Measurements from ENCODE around the gene CACNB1. TPM values are rescaled to one million over a fixed set of nuclear protein-coding genes. Genes with fewer than 3 reads are reported as not detected.

The CACNB1 gene
- total RNA-seq, 1 experiment from 2014 or later, result 9.1 TPM

DNA sequence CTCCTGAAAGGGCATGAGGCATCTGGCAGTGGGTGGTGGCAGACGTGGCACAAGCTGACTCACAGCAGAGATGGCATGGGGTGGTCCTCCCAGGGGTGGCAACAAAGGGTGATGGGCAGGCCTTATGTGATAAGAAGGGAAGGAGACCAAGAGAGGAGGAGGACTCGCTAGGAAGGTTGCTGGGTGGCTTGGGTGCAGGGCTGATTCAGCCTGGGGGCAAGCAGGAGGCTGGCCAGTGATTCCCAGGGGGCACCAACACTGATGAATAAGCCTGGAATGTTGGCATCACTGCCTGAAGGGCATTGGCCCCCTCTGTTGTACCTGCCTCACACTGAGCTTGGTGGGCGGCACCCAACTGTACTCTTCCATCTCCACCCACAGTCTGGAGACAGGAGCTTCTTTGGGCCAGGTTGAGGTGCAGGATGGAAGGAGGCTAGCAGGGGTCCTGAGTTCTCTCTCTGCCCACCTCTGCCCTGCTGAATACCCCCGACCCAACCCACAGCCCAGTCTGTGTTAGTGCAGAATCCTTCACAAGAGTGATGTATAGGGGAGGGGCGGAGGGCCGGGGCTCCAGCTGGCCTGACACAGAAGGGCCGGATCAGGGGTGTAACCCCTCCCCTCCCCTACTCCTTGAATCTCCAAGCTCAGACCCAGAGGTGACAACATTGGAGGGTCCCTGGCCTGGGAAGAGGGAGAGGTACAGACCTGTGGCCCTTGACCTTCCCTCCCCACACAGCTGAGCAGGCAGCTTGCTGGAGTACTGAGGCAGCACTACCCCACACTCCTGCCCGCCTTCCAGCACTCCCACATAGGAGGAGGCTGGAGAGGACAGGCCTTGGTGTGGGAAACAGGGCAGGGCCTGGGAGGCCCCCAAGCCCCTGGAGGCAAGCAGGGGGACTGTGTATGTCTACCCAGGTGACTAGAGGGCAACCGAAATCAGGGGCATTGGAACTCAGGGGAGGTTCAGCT is 25.7 kb upstream of the CACNB1 start:
- no peak for DNase-seq
- H3K27me3 ChIP-seq (ENCODE audit: low read length), result no peaks in the 10 kb centered on the region
- H3K9me2 ChIP-seq (replicated peaks; ENCODE audit: insufficient read depth, low read length), result no peaks in the 10 kb centered on the region
- H3K4me1 ChIP-seq (ENCODE audit: low read length), result no peaks in the 10 kb centered on the region; the same call in 1 of the 2 replicates
- H3K4me2 ChIP-seq (ENCODE audit: low read depth, low read length, poor library complexity, severe bottlenecking), result no peak overlapping the region
- H3K79me2 ChIP-seq (ENCODE audit: low read length), result no peaks in the 10 kb centered on the region
- no peak overlapping the region for H3K4me3 ChIP-seq (ENCODE audit: low read length)
- H3K9ac ChIP-seq (ENCODE audit: low read length), result no peak overlapping the region
- no peaks in the 10 kb centered on the region for H3K36me3 ChIP-seq (ENCODE audit: insufficient read depth, low read length)
- no peaks in the 10 kb centered on the region for H3K9me3 ChIP-seq (ENCODE audit: low read length)
- no peaks in the 10 kb centered on the region for H4K20me1 ChIP-seq (ENCODE audit: insufficient read depth, low read depth, low read length)
- H2AFZ ChIP-seq (ENCODE audit: low read length), result no peak overlapping the region
- H3K27ac ChIP-seq (ENCODE audit: low read length), result no peak overlapping the region

DNA sequence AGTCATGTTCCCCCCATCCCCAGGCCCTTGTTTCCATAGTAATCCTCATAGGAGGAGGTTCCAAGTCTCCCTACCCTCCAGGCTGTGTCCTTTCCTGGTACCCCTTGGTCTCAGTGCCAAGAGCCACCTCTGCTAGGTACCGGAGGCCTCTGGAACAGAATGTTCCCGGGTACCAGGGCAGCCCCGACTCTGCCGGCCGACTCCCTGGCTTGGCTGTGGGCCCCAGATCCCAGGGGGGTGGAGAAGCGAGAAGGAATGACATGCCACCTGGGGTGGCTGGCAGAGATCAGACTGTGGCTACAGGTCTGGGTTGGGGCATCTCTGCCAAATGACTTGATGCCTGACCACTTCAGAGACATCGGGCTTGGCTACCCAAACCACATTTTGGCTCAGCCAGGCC is 24.7 kb upstream of the CACNB1 start:
- H3K4me1 ChIP-seq (ENCODE audit: low read length), result no peaks in the 10 kb centered on the region; the same call in 1 of the 2 replicates
- no peaks in the 10 kb centered on the region for H3K9me2 ChIP-seq (replicated peaks; ENCODE audit: insufficient read depth, low read length)
- H4K20me1 ChIP-seq (ENCODE audit: insufficient read depth, low read depth, low read length), result no peaks in the 10 kb centered on the region

DNA sequence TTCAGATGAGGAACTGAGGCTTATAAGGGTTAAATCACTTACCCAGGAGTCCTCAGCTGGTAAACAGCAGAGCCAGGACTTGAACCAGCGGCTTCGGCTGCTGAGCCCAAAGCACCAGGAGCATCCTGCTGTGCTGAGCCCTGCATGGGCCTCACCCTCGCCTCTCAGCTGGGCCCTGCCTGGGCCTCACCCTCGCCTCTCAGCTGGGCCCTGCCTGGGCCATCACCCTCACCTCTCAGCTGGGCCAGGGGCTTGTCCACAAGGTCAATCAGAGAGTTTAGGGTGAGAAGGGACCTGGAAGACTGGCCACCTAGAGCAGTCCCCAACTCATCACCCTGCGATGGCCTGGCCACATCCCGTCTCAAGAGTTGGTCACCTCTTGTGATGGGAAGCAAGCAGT is 24.1 kb upstream of the CACNB1 start:
- Histone ChIP-seq H3K9ac (ENCODE audit: low read length) (no peak overlapping the region), H3K4me2 (ENCODE audit: low read depth, low read length, poor library complexity, severe bottlenecking) (no peak overlapping the region), H3K9me3 (ENCODE audit: low read length) (no peaks in the 10 kb centered on the region), H3K79me2 (ENCODE audit: low read length) (no peaks in the 10 kb centered on the region), H3K27me3 (ENCODE audit: low read length) (no peaks in the 10 kb centered on the region), H3K27ac (ENCODE audit: low read length) (no peak overlapping the region), H2AFZ (ENCODE audit: low read length) (no peak overlapping the region), H3K4me3 (ENCODE audit: low read length) (no peak overlapping the region), H3K4me1 (ENCODE audit: low read length) (no peaks in the 10 kb centered on the region; the same call in 1 of the 2 replicates), H3K36me3 (ENCODE audit: insufficient read depth, low read length) (no peaks in the 10 kb centered on the region), H4K20me1 (ENCODE audit: insufficient read depth, low read depth, low read length) (no peaks in the 10 kb centered on the region), H3K9me2 (replicated peaks; ENCODE audit: insufficient read depth, low read length) (no peaks in the 10 kb centered on the region)
- no peak for DNase-seq

More for the DNA sequence above, 24.7 kb upstream of the CACNB1 start:
- Histone ChIP-seq H3K79me2 (ENCODE audit: low read length) (no peaks in the 10 kb centered on the region), H2AFZ (ENCODE audit: low read length) (no peak overlapping the region), H3K36me3 (ENCODE audit: insufficient read depth, low read length) (no peaks in the 10 kb centered on the region), H3K4me3 (ENCODE audit: low read length) (no peak overlapping the region), H3K27me3 (ENCODE audit: low read length) (no peaks in the 10 kb centered on the region), H3K9ac (ENCODE audit: low read length) (no peak overlapping the region), H3K9me3 (ENCODE audit: low read length) (no peaks in the 10 kb centered on the region), H3K4me2 (ENCODE audit: low read depth, low read length, poor library complexity, severe bottlenecking) (no peak overlapping the region), H3K27ac (ENCODE audit: low read length) (no peak overlapping the region)
- DNase-seq, result no peak

DNA sequence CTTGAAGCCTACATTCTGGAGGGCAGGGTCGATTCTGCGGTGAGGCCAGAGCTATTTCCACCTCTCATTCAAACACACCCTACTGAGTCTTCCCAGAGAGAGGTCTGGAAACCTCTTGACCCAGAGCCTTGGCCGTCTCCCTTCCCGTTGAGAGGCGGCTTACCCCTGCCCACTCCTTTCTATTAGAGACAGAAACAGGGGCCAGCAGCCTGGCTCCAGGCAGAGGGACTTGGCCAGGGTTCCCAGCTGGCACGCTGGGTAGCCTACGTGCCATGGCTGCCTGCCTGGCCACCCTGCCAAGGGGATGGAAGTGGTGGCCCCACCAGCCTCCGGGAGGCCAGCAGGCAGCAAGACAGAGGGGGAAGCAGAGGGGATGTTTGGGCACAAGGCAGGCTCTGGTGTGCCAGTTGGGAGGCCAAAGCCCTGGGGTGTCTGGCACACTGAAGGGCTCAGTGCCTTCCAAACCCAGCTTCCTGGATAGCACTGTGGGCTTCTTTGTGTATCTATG is 22.2 kb upstream of the CACNB1 start:
- H3K4me1 ChIP-seq (ENCODE audit: low read length), result no peaks in the 10 kb centered on the region; the same call in 1 of the 2 replicates
- no peaks in the 10 kb centered on the region for H3K36me3 ChIP-seq (ENCODE audit: insufficient read depth, low read length)
- H4K20me1 ChIP-seq (ENCODE audit: insufficient read depth, low read depth, low read length), result no peaks in the 10 kb centered on the region
- DNase-seq, result no peak
- H3K9me2 ChIP-seq (replicated peaks; ENCODE audit: insufficient read depth, low read length), result no peaks in the 10 kb centered on the region
- H3K27me3 ChIP-seq (ENCODE audit: low read length), result no peaks in the 10 kb centered on the region
- H3K9me3 ChIP-seq (ENCODE audit: low read length), result no peaks in the 10 kb centered on the region
- H3K4me2 ChIP-seq (ENCODE audit: low read depth, low read length, poor library complexity, severe bottlenecking), result no peak overlapping the region
- H2AFZ ChIP-seq (ENCODE audit: low read length), result no peak overlapping the region
- H3K27ac ChIP-seq (ENCODE audit: low read length), result no peak overlapping the region
- H3K9ac ChIP-seq (ENCODE audit: low read length), result no peak overlapping the region
- H3K4me3 ChIP-seq (ENCODE audit: low read length), result no peak overlapping the region
- H3K79me2 ChIP-seq (ENCODE audit: low read length), result no peaks in the 10 kb centered on the region

DNA sequence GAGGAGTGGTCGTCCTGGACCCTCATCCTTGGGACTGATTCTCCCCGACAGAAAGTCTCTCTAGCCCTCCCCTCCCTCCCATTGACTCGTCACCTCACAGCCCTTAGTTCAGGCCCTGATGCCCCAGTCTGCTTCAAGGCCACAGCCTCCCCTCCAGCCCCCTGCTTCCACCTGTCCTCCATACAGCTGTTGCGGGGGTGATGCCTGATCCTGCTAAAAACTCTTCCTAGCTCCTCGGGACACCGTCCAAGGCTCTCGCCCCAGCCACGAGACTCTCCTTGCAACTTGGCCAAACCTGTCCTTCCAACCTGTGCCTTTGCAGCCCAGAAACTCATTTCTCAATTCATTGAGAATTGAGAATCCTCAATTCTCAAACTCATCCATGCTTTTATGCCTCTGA is 21.4 kb upstream of the CACNB1 start:
- Histone ChIP-seq H3K9me2 (replicated peaks; ENCODE audit: insufficient read depth, low read length) (no peaks in the 10 kb centered on the region), H3K4me1 (ENCODE audit: low read length) (no peaks in the 10 kb centered on the region), H3K36me3 (ENCODE audit: insufficient read depth, low read length) (no peaks in the 10 kb centered on the region), H3K4me3 (ENCODE audit: low read length) (no peak overlapping the region), H4K20me1 (ENCODE audit: insufficient read depth, low read depth, low read length) (no peaks in the 10 kb centered on the region), H3K4me2 (ENCODE audit: low read depth, low read length, poor library complexity, severe bottlenecking) (no peak overlapping the region), H3K27me3 (ENCODE audit: low read length) (no peaks in the 10 kb centered on the region), H2AFZ (ENCODE audit: low read length) (no peak overlapping the region), H3K9me3 (ENCODE audit: low read length) (no peaks in the 10 kb centered on the region), H3K9ac (ENCODE audit: low read length) (no peak overlapping the region), H3K79me2 (ENCODE audit: low read length) (no peaks in the 10 kb centered on the region), H3K27ac (ENCODE audit: low read length) (no peak overlapping the region)
- no peak for DNase-seq

DNA sequence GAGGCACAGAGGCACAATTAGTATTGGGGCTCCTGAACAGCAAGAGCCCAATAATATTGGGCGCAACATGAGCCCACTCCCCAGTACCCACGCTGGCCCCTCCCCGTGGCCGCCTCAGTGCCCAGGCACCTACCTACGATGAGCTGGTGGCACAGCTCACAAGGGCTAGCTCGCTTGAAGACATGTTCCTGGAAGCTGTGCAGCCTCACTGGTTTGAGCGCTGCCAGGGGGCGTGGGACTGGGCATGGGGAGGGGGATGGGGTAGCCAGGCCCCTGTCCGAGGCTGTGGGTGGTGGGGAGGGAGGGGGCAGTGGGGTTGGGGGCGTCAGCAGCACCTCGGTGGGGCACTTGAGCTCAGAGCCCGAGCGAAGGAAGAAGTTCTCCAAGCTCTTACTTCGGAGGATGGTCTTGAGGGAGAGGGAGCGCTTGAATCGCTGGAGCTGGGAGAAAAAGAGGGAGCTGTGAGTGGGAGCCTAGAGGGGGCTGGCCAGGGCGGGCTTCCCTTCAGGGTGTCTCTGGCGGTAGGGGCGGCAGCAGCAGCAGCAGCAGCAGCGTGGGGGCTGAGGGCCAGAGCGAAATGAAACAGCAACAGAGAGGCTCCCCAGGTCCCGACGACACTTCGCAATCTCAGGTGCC is 20.4 kb upstream of the CACNB1 start:
- no peak overlapping the region for H3K4me2 ChIP-seq (ENCODE audit: low read depth, low read length, poor library complexity, severe bottlenecking)

DNA sequence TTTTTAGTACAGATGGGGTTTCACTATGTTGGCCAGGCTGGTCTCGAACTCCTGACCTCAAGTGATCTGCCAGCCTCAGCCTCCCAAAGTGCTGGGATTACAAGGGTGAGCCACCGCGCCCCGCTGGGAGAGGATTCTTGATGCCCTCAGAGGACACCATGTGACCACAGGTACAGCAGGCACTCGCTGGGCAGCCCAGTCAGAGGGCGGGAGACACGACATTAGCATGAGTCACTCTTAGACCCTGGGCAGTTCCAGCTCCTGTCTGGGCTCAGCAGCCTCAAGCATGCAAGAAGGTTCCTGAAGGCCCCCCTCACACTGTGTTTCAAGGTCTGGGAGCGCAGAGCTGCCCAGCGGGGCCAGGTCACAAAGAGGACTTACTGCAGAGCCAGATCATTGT is 16.4 kb upstream of the CACNB1 start:
- Histone ChIP-seq H3K4me1 (ENCODE audit: low read length) (peaks cover 17% of the 10 kb centered on the region), H4K20me1 (ENCODE audit: insufficient read depth, low read depth, low read length) (no peaks in the 10 kb centered on the region), H2AFZ (ENCODE audit: low read length) (no peak overlapping the region), H3K9me2 (replicated peaks; ENCODE audit: insufficient read depth, low read length) (no peaks in the 10 kb centered on the region), H3K9ac (ENCODE audit: low read length) (no peak overlapping the region), H3K4me2 (ENCODE audit: low read depth, low read length, poor library complexity, severe bottlenecking) (no peak overlapping the region), H3K27ac (ENCODE audit: low read length) (no peak overlapping the region), H3K4me3 (ENCODE audit: low read length) (no peak overlapping the region), H3K27me3 (ENCODE audit: low read length) (no peaks in the 10 kb centered on the region), H3K36me3 (ENCODE audit: insufficient read depth, low read length) (no peaks in the 10 kb centered on the region), H3K9me3 (ENCODE audit: low read length) (no peaks in the 10 kb centered on the region), H3K79me2 (ENCODE audit: low read length) (no peaks in the 10 kb centered on the region)
- DNase-seq, result no peak

More for the DNA sequence above, 20.4 kb upstream of the CACNB1 start:
- no peak for DNase-seq
- no peak overlapping the region for H2AFZ ChIP-seq (ENCODE audit: low read length)
- H3K36me3 ChIP-seq (ENCODE audit: insufficient read depth, low read length), result no peaks in the 10 kb centered on the region
- no peak overlapping the region for H3K9ac ChIP-seq (ENCODE audit: low read length)
- no peaks in the 10 kb centered on the region for H3K9me2 ChIP-seq (replicated peaks; ENCODE audit: insufficient read depth, low read length)
- no peak overlapping the region for H3K4me3 ChIP-seq (ENCODE audit: low read length)
- H3K4me1 ChIP-seq (ENCODE audit: low read length), result no peaks in the 10 kb centered on the region
- H3K79me2 ChIP-seq (ENCODE audit: low read length), result no peaks in the 10 kb centered on the region
- no peaks in the 10 kb centered on the region for H4K20me1 ChIP-seq (ENCODE audit: insufficient read depth, low read depth, low read length)
- H3K27ac ChIP-seq (ENCODE audit: low read length), result no peak overlapping the region
- H3K9me3 ChIP-seq (ENCODE audit: low read length), result no peaks in the 10 kb centered on the region
- H3K27me3 ChIP-seq (ENCODE audit: low read length), result no peaks in the 10 kb centered on the region

DNA sequence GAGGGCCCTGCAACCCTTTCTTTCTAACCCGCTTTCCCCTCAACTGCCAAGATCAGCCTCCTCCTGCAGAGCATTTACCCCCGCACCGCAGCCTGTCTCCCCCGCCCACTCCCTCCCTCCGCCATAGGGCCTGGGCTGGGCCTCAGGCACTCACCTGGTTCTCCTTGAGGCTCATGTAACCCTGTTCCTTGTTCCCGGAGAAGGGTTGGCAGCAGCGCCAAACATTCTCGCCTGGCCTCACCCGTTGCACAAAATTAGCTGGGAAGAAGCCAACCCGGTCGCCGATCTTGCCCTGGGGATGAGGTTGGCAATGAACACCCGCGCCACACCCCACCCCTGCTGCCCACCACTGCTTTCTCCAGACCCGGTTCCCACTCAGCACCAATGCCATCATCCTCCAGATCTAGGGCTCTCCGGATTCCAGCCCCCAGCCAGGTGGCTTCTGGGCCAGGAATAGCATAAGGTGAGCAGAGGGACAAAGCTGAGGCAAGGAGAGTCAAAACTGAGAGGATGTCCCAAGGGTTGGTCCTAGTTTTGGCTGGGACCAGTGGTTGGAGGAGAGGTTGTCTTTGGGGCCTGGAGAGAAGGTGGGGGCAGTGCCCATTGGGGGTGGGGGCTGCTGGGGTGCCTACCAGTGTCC is 15.5 kb upstream of the CACNB1 start:
- no peaks in the 10 kb centered on the region for H3K9me3 ChIP-seq (ENCODE audit: low read length)
- H3K4me3 ChIP-seq (ENCODE audit: low read length), result no peak overlapping the region
- no peak overlapping the region for H3K9ac ChIP-seq (ENCODE audit: low read length)
- no peak overlapping the region for H3K27ac ChIP-seq (ENCODE audit: low read length)
- no peak for DNase-seq
- no peak overlapping the region for H2AFZ ChIP-seq (ENCODE audit: low read length)
- no peaks in the 10 kb centered on the region for H3K79me2 ChIP-seq (ENCODE audit: low read length)
- no peaks in the 10 kb centered on the region for H3K36me3 ChIP-seq (ENCODE audit: insufficient read depth, low read length)
- H3K4me2 ChIP-seq (ENCODE audit: low read depth, low read length, poor library complexity, severe bottlenecking), result no peak overlapping the region
- no peaks in the 10 kb centered on the region for H4K20me1 ChIP-seq (ENCODE audit: insufficient read depth, low read depth, low read length)
- H3K27me3 ChIP-seq (ENCODE audit: low read length), result no peaks in the 10 kb centered on the region
- peaks cover 26% of the 10 kb centered on the region for H3K4me1 ChIP-seq (ENCODE audit: low read length)
- H3K9me2 ChIP-seq (replicated peaks; ENCODE audit: insufficient read depth, low read length), result no peaks in the 10 kb centered on the region

Measured in Karpas-422 (cell line).